WTC11 (cell line): ENCODE data around the gene ARHGAP29. TPM values are rescaled to one million over a fixed set of nuclear protein-coding genes. Genes with fewer than 3 reads are reported as not detected.

Experiments
- ATAC-seq: fragments of 200-7000 bp; cut with Tn5 transposase; 2 replicates; pipeline ENCODE4 v1.10.0; 2021; ENCODE audit warnings: mild to moderate bottlenecking, moderate library complexity
- CTCF ChIA-PET: fragments of 300-600 bp; sonication (Branson Sonifier 250); formaldehyde crosslinking; loops from one replicate; lab custom pipeline; 2021; ENCODE audit warnings: antibody characterized with exemption; lab: Charles Lee
- POLR2A ChIA-PET: fragments of 350-600 bp; sonication (Branson Sonifier 250); formaldehyde crosslinking; loops from one replicate; lab custom pipeline; 2021; ENCODE audit warnings: antibody characterized with exemption; lab: Charles Lee
- DNase-seq: peaks from one replicate; pipeline ENCODE4 v3.0.0; 2021; ENCODE audit warnings: low spot score
- H3K27ac Mint-ChIP-seq: 2 replicates; pipeline ENCODE4 v1.8.0; 2021; ENCODE audit warnings: mixed read lengths
- H3K27me3 Mint-ChIP-seq: 2 replicates; pipeline ENCODE4 v1.8.0; 2021; ENCODE audit warnings: low read depth, mild to moderate bottlenecking, moderate library complexity, mixed read lengths
- H3K36me3 Mint-ChIP-seq: 2 replicates; pipeline ENCODE4 v1.8.0; 2021; ENCODE audit warnings: mixed read lengths
- H3K4me1 Mint-ChIP-seq: 2 replicates; pipeline ENCODE4 v1.8.0; 2022; ENCODE audit warnings: mixed read lengths
- H3K4me3 Mint-ChIP-seq: 2 replicates; pipeline ENCODE4 v1.8.0; 2021; ENCODE audit warnings: mild to moderate bottlenecking, moderate library complexity, mixed read lengths
- H3K9me3 Mint-ChIP-seq: 2 replicates; pipeline ENCODE4 v1.8.0; 2021; ENCODE audit warnings: mixed read lengths
- ATF1 ChIP-seq: sonication (generic); formaldehyde crosslinking; IDR thresholded peaks from 2 replicates; pipeline ENCODE4 v1.8.1; 2023; ENCODE audit warnings: mild to moderate bottlenecking, moderate library complexity, missing genetic modification reagents
- CREB1 ChIP-seq: sonication (generic); formaldehyde crosslinking; IDR thresholded peaks from 2 replicates; pipeline ENCODE4 v1.8.0; 2023; ENCODE audit warnings: mild to moderate bottlenecking, missing genetic modification reagents
- EMX1 ChIP-seq: fragments of 250-450 bp; sonication (Bioruptor Pico); IDR thresholded peaks from 2 replicates; pipeline ENCODE4 v1.8.0; 2021; ENCODE audit warnings: mild to moderate bottlenecking
- ESRRA ChIP-seq: sonication (generic); formaldehyde crosslinking; IDR thresholded peaks from 2 replicates; pipeline ENCODE4 v1.8.1; 2022; ENCODE audit warnings: mild to moderate bottlenecking, missing genetic modification reagents, borderline replicate concordance
- GABPB1 ChIP-seq: sonication (generic); formaldehyde crosslinking; IDR thresholded peaks from 2 replicates; pipeline ENCODE4 v1.8.1; 2023; ENCODE audit warnings: mild to moderate bottlenecking, missing genetic modification reagents
- KAT7 ChIP-seq: sonication (generic); formaldehyde crosslinking; IDR thresholded peaks from 2 replicates; pipeline ENCODE4 v1.8.1; 2023; ENCODE audit warnings: missing genetic modification reagents, mild to moderate bottlenecking, borderline replicate concordance
- NFE2L1 ChIP-seq: sonication (generic); formaldehyde crosslinking; IDR thresholded peaks from 2 replicates; pipeline ENCODE4 v1.8.1; 2023; ENCODE audit warnings: missing genetic modification reagents
- NR3C1 ChIP-seq: sonication (generic); formaldehyde crosslinking; conservative IDR thresholded peaks from 2 replicates; pipeline ENCODE4 v1.8.1; 2023; ENCODE audit warnings: low read depth, mild to moderate bottlenecking, missing genetic modification reagents
- RELA ChIP-seq: sonication (generic); formaldehyde crosslinking; IDR thresholded peaks from 2 replicates; pipeline ENCODE4 v1.8.1; 2022; ENCODE audit warnings: missing genetic modification reagents, mild to moderate bottlenecking, borderline replicate concordance
- SMAD3 ChIP-seq: sonication (generic); formaldehyde crosslinking; IDR thresholded peaks from 2 replicates; pipeline ENCODE4 v1.8.0; 2022; ENCODE audit warnings: missing genetic modification reagents, mild to moderate bottlenecking, borderline replicate concordance
- SMAD4 ChIP-seq: sonication (generic); formaldehyde crosslinking; IDR thresholded peaks from 2 replicates; pipeline ENCODE4 v1.8.0; 2022; ENCODE audit warnings: mild to moderate bottlenecking, missing genetic modification reagents
- TCF7 ChIP-seq: sonication (generic); formaldehyde crosslinking; IDR thresholded peaks from 2 replicates; pipeline ENCODE4 v1.8.0; 2022; ENCODE audit warnings: mild to moderate bottlenecking, low read depth, missing genetic modification reagents, moderate library complexity
- ZBTB21 ChIP-seq: sonication (generic); formaldehyde crosslinking; IDR thresholded peaks from 2 replicates; pipeline ENCODE4 v1.8.1; 2023; ENCODE audit warnings: mild to moderate bottlenecking, missing genetic modification reagents, borderline replicate concordance
- ZNF232 ChIP-seq: sonication (generic); formaldehyde crosslinking; IDR thresholded peaks from 2 replicates; pipeline ENCODE4 v1.8.0; 2022; ENCODE audit warnings: mild to moderate bottlenecking, missing genetic modification reagents
- ZNF317 ChIP-seq: sonication (generic); formaldehyde crosslinking; IDR thresholded peaks from 2 replicates; pipeline ENCODE4 v1.8.1; 2023; ENCODE audit warnings: low read depth, mild to moderate bottlenecking, moderate library complexity, missing genetic modification reagents, borderline replicate concordance
- ZNF396 ChIP-seq: fragments of 250-450 bp; sonication (Bioruptor Pico); IDR thresholded peaks from 2 replicates; pipeline ENCODE4 v1.8.0; 2021; ENCODE audit warnings: mild to moderate bottlenecking, moderate library complexity, borderline replicate concordance
- ZNF416 ChIP-seq: fragments of 250-450 bp; sonication (Bioruptor Pico); IDR thresholded peaks from 2 replicates; pipeline ENCODE4 v1.9.0; 2021; ENCODE audit warnings: mild to moderate bottlenecking, inconsistent platforms
- ZNF423 ChIP-seq: fragments of 250-450 bp; sonication (Bioruptor Pico); IDR thresholded peaks from 2 replicates; pipeline ENCODE4 v2.1.2; 2022; ENCODE audit warnings: mild to moderate bottlenecking, moderate library complexity
- total RNA-seq: library from RNA; stranded (reverse); gene quantifications from 3 replicates; pipeline ENCODE4 v1.2.3, GENCODE V29; 2021
- TF ChIP-seq, protein P1 (sequence below): sonication (generic); formaldehyde crosslinking; IDR thresholded peaks from 2 replicates; pipeline ENCODE4 v1.8.1; 2023; ENCODE audit warnings: mild to moderate bottlenecking, missing genetic modification reagents, moderate library complexity
- TF ChIP-seq, protein P2 (sequence below): sonication (generic); formaldehyde crosslinking; IDR thresholded peaks from 2 replicates; pipeline ENCODE4 v1.8.0; 2023; ENCODE audit warnings: mild to moderate bottlenecking, missing genetic modification reagents
- TF ChIP-seq, protein P3 (sequence below): fragments of 250-450 bp; sonication (Bioruptor Pico); IDR thresholded peaks from 2 replicates; pipeline ENCODE4 v1.9.0; 2021; ENCODE audit warnings: moderate library complexity, mild to moderate bottlenecking, inconsistent platforms, borderline replicate concordance
- TF ChIP-seq, protein P4 (sequence below): sonication (generic); formaldehyde crosslinking; conservative IDR thresholded peaks from 2 replicates; pipeline ENCODE4 v1.8.1; 2023; ENCODE audit warnings: mild to moderate bottlenecking, low read depth, missing genetic modification reagents, moderate library complexity

The ARHGAP29 gene
- total RNA-seq, 1 experiment from 2014 or later: 6.6 TPM

DNA sequence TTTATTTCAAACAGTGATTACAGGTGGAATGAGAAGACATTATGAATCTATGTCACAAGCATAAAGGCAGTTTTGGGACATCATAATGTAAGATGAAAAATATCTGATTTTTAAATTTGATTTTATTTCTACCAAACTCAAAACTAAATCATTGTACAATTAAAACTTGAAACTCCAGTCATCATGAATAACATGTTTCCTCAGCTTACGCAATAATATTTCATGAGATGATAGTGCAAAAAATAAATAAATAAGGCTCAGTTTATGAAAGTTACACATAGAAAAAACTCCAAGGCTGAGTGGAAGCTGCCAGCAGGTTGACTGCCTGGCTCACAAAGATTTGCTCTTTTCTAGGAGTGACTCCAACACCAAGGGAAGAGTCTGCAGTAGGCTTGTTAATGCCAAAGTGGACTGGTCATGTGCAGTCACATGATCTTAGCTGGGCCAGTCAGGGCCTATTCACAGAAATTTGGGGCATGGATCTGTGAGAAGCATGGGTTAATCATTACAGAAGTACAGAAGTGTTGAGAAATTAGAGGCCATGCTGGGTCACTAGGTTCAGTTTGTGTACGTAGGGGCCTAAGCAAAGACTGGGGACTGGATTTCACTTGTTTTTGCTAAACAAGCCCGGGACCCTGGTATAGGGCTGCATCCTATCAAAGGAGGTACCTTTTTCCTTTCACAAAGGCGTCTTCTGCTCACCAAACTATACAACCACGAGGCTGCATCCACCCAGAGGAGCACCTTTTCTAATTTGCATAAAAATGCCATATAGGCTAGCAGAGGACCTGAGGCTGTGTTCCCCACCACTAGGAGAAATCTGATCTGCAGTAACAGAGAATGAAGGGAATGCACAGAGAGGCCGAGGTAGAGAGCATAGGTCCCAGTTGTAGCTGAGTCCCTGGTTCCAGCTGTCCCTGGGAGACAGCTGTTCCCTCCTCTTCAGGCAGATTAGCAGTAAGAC lies 111.6 kb downstream of the ARHGAP29 start:
- ATAC-seq: peak; percentile 96
- no peak overlapping the region for H3K27ac Mint-ChIP-seq
- CTCF ChIA-PET: interaction anchor here (0.8 to 1.2 kb wide), 2 partner anchors 62 to 63 kb away, joined by 3 read pairs; no protein-coding TSS in a partner anchor
- no peak for DNase-seq
- H3K4me1 Mint-ChIP-seq: peaks cover 23% of the 10 kb centered on the region
- TF ChIP-seq, protein P1, sequence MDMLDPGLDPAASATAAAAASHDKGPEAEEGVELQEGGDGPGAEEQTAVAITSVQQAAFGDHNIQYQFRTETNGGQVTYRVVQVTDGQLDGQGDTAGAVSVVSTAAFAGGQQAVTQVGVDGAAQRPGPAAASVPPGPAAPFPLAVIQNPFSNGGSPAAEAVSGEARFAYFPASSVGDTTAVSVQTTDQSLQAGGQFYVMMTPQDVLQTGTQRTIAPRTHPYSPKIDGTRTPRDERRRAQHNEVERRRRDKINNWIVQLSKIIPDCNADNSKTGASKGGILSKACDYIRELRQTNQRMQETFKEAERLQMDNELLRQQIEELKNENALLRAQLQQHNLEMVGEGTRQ (CRISPR knock-in tag): peak; percentile 61
- TF ChIP-seq ZNF423 (CRISPR knock-in tag): no peak
- peak; percentile 52; the same call in 1 of the 2 replicates for TF ChIP-seq GABPB1 (CRISPR knock-in tag)
- peaks cover 9% of the 10 kb centered on the region; the same call in 1 of the 2 replicates for H3K27me3 Mint-ChIP-seq
- POLR2A ChIA-PET: no interaction called here
- H3K4me3 Mint-ChIP-seq: no peak overlapping the region
- no peaks in the 10 kb centered on the region for H3K9me3 Mint-ChIP-seq
- H3K36me3 Mint-ChIP-seq: no peaks in the 10 kb centered on the region

DNA sequence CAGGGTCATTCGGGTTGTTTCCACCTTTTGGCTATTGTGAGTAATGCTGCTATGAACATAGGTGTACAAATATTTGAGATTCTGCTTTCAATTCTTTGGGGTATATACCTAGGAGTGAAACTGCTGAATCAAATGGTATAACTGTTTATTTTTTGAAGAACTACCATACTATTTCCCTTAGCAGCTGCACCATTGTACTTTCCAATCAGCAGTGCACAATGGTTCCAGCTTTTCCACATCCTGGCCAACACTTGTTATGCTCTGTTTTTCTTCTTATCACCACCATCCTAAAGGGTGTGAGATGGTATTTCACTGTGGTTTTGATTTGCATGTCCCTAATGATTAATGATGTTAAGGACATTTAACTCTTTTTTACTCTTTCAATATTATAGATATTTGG lies 112.8 kb downstream of the ARHGAP29 start:
- H3K27ac Mint-ChIP-seq: no peak overlapping the region
- DNase-seq (no peak), ATAC-seq (no peak)
- H3K9me3 Mint-ChIP-seq: no peaks in the 10 kb centered on the region
- ChIA-PET CTCF (interaction anchor here (0.8 kb wide), 1 partner anchor 62 kb away, joined by 3 read pairs; no protein-coding TSS in a partner anchor), POLR2A (no interaction called here)
- TF ChIP-seq, protein P2, sequence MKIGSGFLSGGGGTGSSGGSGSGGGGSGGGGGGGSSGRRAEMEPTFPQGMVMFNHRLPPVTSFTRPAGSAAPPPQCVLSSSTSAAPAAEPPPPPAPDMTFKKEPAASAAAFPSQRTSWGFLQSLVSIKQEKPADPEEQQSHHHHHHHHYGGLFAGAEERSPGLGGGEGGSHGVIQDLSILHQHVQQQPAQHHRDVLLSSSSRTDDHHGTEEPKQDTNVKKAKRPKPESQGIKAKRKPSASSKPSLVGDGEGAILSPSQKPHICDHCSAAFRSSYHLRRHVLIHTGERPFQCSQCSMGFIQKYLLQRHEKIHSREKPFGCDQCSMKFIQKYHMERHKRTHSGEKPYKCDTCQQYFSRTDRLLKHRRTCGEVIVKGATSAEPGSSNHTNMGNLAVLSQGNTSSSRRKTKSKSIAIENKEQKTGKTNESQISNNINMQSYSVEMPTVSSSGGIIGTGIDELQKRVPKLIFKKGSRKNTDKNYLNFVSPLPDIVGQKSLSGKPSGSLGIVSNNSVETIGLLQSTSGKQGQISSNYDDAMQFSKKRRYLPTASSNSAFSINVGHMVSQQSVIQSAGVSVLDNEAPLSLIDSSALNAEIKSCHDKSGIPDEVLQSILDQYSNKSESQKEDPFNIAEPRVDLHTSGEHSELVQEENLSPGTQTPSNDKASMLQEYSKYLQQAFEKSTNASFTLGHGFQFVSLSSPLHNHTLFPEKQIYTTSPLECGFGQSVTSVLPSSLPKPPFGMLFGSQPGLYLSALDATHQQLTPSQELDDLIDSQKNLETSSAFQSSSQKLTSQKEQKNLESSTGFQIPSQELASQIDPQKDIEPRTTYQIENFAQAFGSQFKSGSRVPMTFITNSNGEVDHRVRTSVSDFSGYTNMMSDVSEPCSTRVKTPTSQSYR (CRISPR knock-in tag): no peak
- TF ChIP-seq RELA (CRISPR knock-in tag) (no peak), ZNF396 (CRISPR knock-in tag) (no peak), ZNF416 (CRISPR knock-in tag) (no peak), ATF1 (no peak), GABPB1 (CRISPR knock-in tag) (no peak), ZBTB21 (no peak), SMAD4 (CRISPR knock-in tag) (no peak), EMX1 (CRISPR knock-in tag) (no peak), KAT7 (no peak), CREB1 (CRISPR knock-in tag) (no peak), NR3C1 (CRISPR knock-in tag) (no peak), NFE2L1 (CRISPR knock-in tag) (no peak), TCF7 (no peak), ZNF317 (CRISPR knock-in tag) (no peak), ESRRA (no peak), ZNF232 (no peak), SMAD3 (CRISPR knock-in tag) (no peak)
- TF ChIP-seq, protein P3, sequence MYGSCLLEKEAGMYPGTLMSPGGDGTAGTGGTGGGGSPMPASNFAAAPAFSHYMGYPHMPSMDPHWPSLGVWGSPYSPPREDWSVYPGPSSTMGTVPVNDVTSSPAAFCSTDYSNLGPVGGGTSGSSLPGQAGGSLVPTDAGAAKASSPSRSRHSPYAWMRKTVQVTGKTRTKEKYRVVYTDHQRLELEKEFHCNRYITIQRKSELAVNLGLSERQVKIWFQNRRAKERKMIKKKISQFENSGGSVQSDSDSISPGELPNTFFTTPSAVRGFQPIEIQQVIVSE (CRISPR knock-in tag): no peak
- TF ChIP-seq, protein P4, sequence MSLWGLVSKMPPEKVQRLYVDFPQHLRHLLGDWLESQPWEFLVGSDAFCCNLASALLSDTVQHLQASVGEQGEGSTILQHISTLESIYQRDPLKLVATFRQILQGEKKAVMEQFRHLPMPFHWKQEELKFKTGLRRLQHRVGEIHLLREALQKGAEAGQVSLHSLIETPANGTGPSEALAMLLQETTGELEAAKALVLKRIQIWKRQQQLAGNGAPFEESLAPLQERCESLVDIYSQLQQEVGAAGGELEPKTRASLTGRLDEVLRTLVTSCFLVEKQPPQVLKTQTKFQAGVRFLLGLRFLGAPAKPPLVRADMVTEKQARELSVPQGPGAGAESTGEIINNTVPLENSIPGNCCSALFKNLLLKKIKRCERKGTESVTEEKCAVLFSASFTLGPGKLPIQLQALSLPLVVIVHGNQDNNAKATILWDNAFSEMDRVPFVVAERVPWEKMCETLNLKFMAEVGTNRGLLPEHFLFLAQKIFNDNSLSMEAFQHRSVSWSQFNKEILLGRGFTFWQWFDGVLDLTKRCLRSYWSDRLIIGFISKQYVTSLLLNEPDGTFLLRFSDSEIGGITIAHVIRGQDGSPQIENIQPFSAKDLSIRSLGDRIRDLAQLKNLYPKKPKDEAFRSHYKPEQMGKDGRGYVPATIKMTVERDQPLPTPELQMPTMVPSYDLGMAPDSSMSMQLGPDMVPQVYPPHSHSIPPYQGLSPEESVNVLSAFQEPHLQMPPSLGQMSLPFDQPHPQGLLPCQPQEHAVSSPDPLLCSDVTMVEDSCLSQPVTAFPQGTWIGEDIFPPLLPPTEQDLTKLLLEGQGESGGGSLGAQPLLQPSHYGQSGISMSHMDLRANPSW (CRISPR knock-in tag): no peak
- peaks cover 11% of the 10 kb centered on the region for H3K27me3 Mint-ChIP-seq
- peaks cover 34% of the 10 kb centered on the region for H3K4me1 Mint-ChIP-seq
- H3K36me3 Mint-ChIP-seq: no peaks in the 10 kb centered on the region
- no peak overlapping the region for H3K4me3 Mint-ChIP-seq
